ENCODE results near the gene SMAP1. TPM values are rescaled to one million over a fixed set of nuclear protein-coding genes. Genes with fewer than 3 reads are reported as not detected.

Gene SMAP1
- total and polyA plus RNA-seq, 9 of the 15 experiments (the other 6 are each of a cell fraction or from before 2014, with no cell fraction given): 11.4 to 26.4 (median 15.5) TPM

GRCh38 chr6:70638468-70638867 is 29.2 kb upstream of the SMAP1 start:
- no peak for FAIRE-seq
- H3K4me1 ChIP-seq (replicated peaks in 1 of 2; ENCODE audit: control insufficient read depth in 2 of 2, insufficient read depth in 2 of 2, low read length in 2 of 2): no peaks in the 10 kb centered on the region
- H3K36me3 ChIP-seq (ENCODE audit: control insufficient read depth, insufficient read depth, low read length): no peaks in the 10 kb centered on the region
- in situ Hi-C loops (cut with MboI): no loop called here
- no peaks in the 10 kb centered on the region for H3K9me3 ChIP-seq (replicated peaks; ENCODE audit: control insufficient read depth, insufficient read depth, low read depth, low read length)
- H4K20me1 ChIP-seq (replicated peaks; ENCODE audit: control insufficient read depth, insufficient read depth, low read length): no peaks in the 10 kb centered on the region
- no peak overlapping the region for H3K4me3 ChIP-seq
- no peak for ATAC-seq
- no peaks in the 10 kb centered on the region for H3K9me1 ChIP-seq (ENCODE audit: control insufficient read depth, insufficient read depth, low read length)
- peaks cover 9% of the 10 kb centered on the region in 2 experiments; a peak in 3 of 5 replicates for H3K27me3 ChIP-seq (ENCODE audit: control insufficient read depth in 2 of 2, insufficient read depth in 2 of 2, low read length in 2 of 2)
- H3K27ac ChIP-seq (ENCODE audit: extremely low read depth, low read depth, low read length): no peak overlapping the region
- no TSS peak for BruUV-seq (replicated peaks)
- H3K4me2 ChIP-seq (ENCODE audit: insufficient read depth, low read length): no peak overlapping the region
- H2AFZ ChIP-seq (ENCODE audit: low read depth, low read length): no peak overlapping the region
- WGBS (ENCODE audit: insufficient coverage, low coverage, missing lambda C conversion rate): 5% methylated on average over 1 of the region's 1 CpG
- CTCF ChIA-PET (ENCODE audit: low intra/inter-chr PET ratio): no interaction called here
- POLR2A ChIA-PET: no interaction called here
- DNase-seq (ENCODE audit: extremely low read depth in 1 of 4, low spot score in 3 of 4): no peak
- no peaks in the 10 kb centered on the region for H3K79me2 ChIP-seq (ENCODE audit: control insufficient read depth, insufficient read depth, low read length)
- H3K9ac ChIP-seq (ENCODE audit: insufficient read depth in 1 of 2, low read depth in 2 of 2, low read length in 2 of 2): no peak overlapping the region
- intact Hi-C loops (cut with micrococcal nuclease): no loop called here
- TF ChIP-seq STAT6 (CRISPR knock-in tag; IDR thresholded peaks at IDR 0.05) (no peak), XRCC3 (IDR thresholded peaks at IDR 0.05) (no peak), ZNF354B (CRISPR knock-in tag; IDR thresholded peaks at IDR 0.05) (no peak), LARP7 (IDR thresholded peaks at IDR 0.05) (no peak), POLR3G (IDR thresholded peaks at IDR 0.05; ENCODE audit: extremely low read depth, insufficient read length, insufficient replicate concordance) (no peak), RFX5 (IDR thresholded peaks at IDR 0.05; ENCODE audit: low read depth, low read length) (no peak), RNF2 (IDR thresholded peaks at IDR 0.05) (no peak), STAG1 (CRISPR knock-in tag; IDR thresholded peaks at IDR 0.05; ENCODE audit: borderline replicate concordance) (no peak), CEBPB (tag; IDR thresholded peaks at IDR 0.05) (no peak), ETS1 (conservative IDR thresholded peaks at IDR 0.05; ENCODE audit: control insufficient read depth, low read depth, low read length) (no peak), PREB (CRISPR knock-in tag; IDR thresholded peaks at IDR 0.05) (no peak), ZNF740 (CRISPR knock-in tag; IDR thresholded peaks at IDR 0.05) (no peak), ZNF740 (tag; IDR thresholded peaks at IDR 0.05) (no peak), ZNF444 (CRISPR knock-in tag; IDR thresholded peaks at IDR 0.05) (no peak), MAFK (IDR thresholded peaks at IDR 0.05; ENCODE audit: low read length) (no peak), DNMT1 (IDR thresholded peaks at IDR 0.05) (no peak), ZNF280B (CRISPR knock-in tag; IDR thresholded peaks at IDR 0.05) (no peak), ZNF217 (CRISPR knock-in tag; IDR thresholded peaks at IDR 0.05) (no peak), SMARCA5 (IDR thresholded peaks at IDR 0.05) (no peak)

All from K562 (cell line).